HG02970 (cell line): Measurements from ENCODE around the gene TRIM25.

Source experiments
- ATAC-seq: cut with Tn5 transposase; IDR thresholded peaks from one replicate; pipeline ENCODE4 v1.9.1; 2021; ENCODE audit warnings: mild to moderate bottlenecking, moderate library complexity, moderate number of reproducible peaks; ENCODE audit not compliant: unreplicated experiment, low FRiP score

The TRIM25 gene

DNA sequence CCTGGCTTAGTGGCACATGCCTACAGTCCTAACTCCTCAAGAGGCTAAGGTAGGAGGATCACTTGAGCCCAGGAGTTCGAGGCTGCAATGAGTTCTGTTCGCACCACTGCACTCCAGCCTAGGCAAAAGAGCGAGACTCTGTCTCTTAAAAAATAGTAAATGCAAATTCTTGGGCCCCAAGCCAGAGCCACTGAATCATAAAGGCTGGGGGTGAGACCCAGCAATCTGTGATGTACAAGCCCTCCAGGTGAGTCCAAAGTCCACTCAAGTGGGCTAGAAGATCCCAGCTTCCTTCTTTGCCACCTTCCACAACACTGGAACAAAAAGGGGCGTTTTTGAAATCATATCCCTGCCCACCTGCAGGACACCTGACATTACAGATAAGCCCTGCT, 16.9 kb downstream of the TRIM25 start:
- no peak for ATAC-seq

DNA sequence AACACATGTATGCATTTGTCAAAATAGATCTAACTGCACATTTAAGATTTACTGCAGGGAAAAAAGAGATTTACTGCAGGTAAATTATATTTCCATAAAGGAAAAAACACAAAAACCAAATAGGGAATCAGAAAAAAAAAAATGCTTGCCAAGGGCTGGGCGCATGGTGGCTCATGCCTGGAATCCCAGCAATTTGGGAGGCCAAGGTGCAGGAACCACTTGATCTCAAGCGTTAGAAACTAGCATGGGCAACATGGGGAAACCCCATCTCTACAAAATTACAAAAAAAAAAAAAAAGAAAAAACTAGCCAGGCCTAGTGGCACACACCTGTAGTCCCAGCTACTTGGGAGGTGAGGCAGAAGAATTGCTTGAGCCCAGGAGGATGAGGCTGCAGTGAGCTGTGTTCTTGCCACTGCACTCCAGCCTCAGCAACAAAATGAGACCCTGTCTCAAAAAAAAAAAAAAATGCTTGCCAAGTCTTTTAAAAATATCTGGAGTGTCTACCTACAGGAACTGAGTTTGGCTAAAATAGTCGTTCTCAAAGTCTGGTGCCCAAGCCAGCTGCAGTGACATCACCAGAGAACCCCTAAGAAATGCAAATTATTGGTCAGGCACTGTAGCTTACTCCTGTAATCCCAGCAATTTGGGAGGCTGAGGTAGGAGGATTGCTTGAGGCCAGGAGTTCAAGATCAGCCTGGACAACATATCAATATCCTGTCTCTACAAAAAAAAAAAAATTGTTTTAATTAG, 17.5 kb downstream of the TRIM25 start:
- no peak for ATAC-seq

GRCh38 chr17:56894859-56895455, 18.9 kb downstream of the TRIM25 start:
- no peak for ATAC-seq

- no peak for ATAC-seq
Measured at GRCh38 chr17:56893503-56893902, 20.3 kb downstream of the TRIM25 start.

DNA sequence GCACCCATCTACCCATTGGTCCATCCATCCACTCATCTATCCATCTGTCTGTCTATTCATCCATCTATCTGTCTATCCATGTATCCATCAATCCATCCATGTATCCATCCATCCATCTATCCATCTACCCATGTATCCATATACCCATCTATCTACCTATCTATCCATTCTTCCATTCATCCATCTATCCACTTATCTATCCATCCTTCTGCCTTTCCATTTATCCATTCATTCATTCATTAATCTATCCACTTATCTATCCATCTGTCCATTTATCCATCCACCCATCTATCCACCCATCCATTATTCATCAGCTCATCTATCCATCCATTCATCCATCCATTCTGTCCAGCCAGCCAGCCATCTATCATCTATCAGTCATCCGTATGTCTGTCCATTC, 21.5 kb downstream of the TRIM25 start:
- no peak for ATAC-seq

DNA sequence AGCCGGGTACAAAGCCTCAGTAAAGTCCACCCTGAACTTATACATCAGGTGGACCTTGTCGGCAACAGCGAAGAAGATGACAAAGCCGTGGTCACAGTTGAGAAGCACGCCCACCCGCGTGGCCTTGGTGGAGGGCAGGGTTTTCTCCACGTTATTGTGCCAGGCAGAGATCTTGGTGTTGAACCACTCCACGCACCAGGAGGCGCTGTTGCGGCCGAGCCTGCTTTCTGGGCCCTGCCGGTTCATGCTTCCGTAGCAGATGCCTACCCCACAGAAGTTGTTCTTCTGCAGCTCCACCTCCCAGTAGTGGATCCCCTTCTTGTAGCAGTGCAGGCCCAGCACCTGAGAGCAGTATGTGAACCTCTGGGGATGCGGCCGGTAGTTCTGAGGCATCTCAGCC, 22.1 kb downstream of the TRIM25 start:
- ATAC-seq, result no peak

- ATAC-seq, result no peak
Measured at GRCh38 chr17:56890906-56891674, 22.8 kb downstream of the TRIM25 start.

DNA sequence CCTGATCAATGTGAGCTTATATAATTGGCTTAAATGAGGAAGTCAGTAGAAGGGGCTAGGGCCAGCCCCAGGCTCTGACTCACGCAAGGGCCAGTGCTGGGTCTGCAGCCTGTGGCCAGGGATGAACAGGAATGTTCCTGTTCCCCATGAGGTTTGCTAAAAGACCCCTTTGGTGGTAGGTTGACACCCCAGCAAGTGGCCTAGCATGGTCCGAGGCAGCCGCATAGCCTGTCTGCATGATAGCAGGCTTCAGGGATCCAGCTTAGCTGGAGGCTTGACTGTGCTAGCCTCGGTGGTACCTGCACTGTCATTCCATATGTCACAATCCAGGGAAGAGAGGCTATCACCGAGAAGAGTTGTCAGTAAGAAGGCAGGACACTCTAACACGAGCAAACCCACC, 23.5 kb downstream of the TRIM25 start:
- ATAC-seq, result no peak

DNA sequence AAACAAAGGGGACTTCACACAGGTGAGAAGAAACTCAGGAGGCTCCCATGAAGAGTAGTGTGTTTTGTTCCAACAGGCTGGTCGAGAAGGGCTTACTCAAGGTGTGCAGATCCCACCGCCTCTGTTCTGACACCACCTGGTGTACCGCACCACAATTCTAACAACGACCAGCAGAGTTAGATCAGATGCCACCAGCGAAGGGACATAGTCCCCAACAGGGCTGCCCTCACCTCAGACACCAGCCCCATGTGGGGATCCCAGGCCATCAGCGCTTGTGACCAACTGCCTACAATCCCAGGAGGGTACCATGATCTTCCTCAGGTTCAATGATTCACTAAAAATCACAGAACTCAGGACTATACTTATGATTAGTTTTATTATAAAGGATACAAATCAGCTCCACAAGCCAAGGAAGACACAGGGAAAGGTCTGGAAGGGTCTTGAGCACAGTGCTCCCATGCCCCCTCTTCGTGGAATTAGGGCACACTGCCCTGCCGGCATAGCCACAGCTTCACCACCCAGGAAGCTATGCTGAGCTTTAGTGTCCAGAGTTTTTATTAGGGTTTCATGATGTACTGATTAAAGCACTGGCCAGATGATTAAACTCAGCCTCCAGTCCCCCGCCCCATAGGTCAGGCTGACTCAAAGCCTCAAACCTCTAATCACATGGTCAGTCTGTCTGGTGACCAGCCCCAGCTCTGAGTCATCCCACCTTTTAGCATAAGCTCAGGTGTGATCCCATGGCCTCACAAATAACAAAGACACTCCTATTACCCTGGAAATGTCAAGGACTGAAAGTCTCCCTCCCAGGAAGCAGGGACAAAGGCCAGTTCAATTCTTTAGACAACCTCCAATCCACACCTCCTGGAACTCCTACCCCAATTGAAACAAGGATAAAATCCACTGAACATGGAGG, 26.0 kb downstream of the TRIM25 start:
- no peak for ATAC-seq

GRCh38 chr17:56887105-56887504, 26.7 kb downstream of the TRIM25 start:
- ATAC-seq, result no peak

DNA sequence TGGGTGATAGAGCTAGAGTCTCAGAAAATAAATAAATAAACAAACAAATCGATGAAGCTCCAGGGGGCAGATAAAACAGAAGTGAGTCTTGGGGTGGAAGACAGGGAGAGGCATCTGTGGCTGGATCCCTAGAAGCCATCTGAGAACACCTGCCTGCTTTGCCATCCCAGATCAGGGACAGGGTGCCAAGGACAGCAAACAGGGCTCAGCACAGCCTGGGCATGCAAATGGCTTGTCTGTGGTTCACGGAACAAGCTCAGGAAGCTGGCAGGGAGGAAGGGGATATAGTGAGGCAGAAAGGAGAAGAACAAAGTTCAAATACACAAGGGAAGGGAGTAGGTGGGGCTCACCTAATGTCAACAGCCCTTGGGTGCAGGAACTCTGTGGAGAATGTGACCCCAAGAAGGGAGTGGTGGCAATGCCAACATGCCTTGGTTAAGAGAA, 27.5 kb downstream of the TRIM25 start:
- no peak for ATAC-seq

- ATAC-seq, result no peak
Measured at GRCh38 chr17:56885312-56885657, 28.6 kb downstream of the TRIM25 start.

DNA sequence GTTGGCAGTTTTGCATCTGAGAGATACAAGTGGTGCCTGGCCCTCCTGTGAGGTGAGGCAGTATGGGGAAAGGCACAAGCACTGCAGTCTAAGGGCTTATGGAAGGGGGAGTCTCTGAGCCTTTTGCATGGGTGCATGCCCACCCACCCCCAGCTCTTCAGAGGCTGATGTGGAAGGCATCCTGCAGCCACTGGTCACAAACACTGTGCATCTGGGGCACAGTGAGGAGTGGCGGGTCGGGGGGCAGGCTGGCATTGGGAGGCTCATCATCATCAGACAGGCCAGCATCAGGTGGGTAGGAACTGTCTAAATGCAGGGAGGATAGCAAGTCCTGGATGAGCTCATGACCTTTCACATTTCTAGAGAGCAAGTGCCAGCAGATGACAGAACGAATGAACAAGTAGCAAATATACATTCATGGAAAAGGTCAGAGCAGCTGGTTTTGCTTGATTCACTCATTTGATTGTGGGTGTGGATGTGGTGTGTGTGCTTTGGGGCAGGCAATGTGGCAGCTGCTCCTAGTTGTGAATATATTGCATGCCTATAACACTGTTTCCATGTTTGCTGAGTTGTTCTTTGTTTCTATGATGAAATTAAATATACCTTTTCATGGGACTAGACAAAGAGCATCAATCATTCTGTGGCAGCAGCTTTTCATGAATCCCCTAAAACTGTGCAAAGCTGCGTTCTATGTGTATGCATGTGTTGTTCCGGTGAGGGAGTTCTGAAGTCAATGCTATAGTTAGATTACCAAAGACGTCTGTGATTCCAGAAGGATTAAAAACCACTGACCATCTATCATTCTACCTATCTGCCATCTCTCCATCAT, 29.2 kb downstream of the TRIM25 start:
- no peak for ATAC-seq

- ATAC-seq, result no peak
Measured at GRCh38 chr17:56883616-56884015, 30.2 kb downstream of the TRIM25 start.

DNA sequence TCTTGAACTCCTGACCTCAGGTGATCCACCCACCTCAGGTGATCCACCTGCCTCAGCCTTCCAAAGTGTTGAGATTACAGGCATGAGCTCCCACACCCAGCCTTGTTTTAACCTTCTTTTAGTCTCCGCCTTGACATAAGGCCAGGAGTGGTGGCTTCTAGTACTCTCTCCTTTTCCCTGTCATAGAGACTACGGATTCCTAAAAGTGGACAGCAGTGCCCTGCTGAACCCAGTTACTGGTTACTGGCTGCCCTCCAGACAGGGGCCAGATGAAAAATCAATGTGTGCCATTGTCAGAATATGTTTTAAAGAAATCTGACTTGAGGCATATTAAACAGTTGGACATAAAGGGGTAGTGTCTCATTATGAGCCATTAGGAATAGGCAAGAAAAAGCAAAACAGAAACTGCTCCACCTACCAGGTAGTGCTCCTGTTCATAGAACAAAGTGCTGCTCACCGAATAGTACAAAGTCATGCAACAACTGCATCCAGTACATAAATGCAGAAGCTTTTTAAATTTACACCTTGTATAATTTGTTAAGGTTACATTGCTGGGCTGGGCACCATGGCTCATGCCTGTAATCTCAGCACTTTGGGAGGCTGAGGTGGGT, 32.1 kb downstream of the TRIM25 start:
- ATAC-seq, result no peak

DNA sequence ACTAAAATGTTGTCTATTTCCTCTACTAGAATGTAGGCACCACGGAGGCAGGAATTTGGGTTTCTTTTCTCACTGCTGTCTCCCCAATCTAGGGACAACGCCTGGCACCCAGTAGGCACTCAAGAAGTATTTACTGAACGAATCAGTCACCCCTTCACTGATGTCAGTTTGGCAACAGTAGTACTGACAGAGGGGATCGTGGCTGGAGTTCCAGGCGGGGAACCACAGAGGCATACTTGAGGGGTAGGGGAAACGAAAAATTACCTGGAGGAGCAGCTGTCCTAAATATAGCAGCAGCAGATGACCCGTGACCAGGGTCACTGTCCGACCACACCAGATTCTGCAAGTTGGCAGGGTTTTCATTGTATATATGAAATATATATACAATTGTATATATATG, 33.3 kb downstream of the TRIM25 start:
- no peak for ATAC-seq

DNA sequence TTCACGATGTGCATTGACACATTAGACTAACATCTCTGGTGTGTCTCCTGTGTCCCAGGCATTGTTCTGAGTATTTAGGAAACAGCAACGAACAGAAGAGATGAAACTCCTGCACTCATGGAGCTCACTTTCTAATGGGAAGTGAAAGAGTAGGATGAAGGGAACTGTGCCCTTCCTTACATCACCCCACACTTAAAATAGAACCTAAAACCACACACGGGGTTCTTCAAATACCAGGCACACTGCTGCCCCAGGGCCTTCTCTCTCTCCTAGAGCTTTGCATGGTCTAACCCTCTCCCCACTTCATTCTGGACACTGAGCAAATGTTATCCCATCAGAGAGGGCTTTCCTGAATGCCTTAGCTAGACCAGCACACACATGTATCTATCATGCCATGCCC, 33.7 kb downstream of the TRIM25 start:
- ATAC-seq, result no peak

DNA sequence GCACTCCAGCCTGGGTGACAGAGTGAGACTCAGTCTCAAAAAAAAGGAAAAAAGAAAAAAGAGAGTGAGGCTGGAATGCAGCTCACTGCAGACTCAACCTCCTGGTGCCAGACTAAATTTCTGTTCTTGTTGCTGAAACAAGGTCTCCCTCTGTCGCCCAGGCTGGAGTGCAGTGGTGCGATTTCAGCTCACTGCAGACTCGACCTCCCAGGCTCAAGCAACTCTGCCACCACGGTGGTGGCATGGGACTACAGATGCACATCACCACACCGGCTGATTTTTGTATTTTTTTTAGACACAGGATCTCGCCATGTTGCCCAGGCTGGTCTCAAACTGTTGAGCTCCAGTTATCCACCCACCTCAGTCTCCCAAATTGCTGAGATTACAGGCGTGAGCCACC, 34.6 kb downstream of the TRIM25 start:
- ATAC-seq, result no peak

GRCh38 chr17:56876766-56877179, 37.1 kb downstream of the TRIM25 start:
- no peak for ATAC-seq
